ENCODE measurements around the gene NRG4. TPM values are rescaled to one million over a fixed set of nuclear protein-coding genes. Genes with fewer than 3 reads are reported as not detected.

NRG4 gene
- total and polyA plus RNA-seq, 2 of the 8 experiments (the other 6 are each of a cell fraction or from before 2014, with no cell fraction given), result 0.24 TPM; not detected in 1

DNA sequence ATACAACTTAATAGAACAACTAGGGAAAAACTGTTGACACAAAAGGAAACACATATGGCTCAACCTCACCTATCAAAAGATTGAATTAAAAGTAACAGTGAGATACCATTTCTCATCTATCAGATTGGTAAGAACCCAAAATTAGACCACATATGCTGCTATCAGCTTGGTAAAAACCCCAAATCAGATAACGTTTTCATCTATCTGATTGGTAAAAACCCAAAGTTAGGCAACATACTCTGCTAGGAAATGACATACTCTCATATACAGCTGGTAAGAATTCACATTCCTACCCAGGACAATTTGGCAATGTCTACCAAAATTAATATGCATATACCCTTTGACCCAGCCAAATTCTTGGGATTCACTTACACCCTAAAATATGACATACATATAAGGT is 26.3 kb downstream of the NRG4 start (continued):
- TF ChIP-seq ATF3 (IDR thresholded peaks at IDR 0.05; ENCODE audit: insufficient read depth, low read depth, low read length) (no peak), CTBP2 (IDR thresholded peaks at IDR 0.05; ENCODE audit: borderline replicate concordance, insufficient read depth, insufficient read length, low read length) (no peak)
- TF ChIP-seq, protein P1, sequence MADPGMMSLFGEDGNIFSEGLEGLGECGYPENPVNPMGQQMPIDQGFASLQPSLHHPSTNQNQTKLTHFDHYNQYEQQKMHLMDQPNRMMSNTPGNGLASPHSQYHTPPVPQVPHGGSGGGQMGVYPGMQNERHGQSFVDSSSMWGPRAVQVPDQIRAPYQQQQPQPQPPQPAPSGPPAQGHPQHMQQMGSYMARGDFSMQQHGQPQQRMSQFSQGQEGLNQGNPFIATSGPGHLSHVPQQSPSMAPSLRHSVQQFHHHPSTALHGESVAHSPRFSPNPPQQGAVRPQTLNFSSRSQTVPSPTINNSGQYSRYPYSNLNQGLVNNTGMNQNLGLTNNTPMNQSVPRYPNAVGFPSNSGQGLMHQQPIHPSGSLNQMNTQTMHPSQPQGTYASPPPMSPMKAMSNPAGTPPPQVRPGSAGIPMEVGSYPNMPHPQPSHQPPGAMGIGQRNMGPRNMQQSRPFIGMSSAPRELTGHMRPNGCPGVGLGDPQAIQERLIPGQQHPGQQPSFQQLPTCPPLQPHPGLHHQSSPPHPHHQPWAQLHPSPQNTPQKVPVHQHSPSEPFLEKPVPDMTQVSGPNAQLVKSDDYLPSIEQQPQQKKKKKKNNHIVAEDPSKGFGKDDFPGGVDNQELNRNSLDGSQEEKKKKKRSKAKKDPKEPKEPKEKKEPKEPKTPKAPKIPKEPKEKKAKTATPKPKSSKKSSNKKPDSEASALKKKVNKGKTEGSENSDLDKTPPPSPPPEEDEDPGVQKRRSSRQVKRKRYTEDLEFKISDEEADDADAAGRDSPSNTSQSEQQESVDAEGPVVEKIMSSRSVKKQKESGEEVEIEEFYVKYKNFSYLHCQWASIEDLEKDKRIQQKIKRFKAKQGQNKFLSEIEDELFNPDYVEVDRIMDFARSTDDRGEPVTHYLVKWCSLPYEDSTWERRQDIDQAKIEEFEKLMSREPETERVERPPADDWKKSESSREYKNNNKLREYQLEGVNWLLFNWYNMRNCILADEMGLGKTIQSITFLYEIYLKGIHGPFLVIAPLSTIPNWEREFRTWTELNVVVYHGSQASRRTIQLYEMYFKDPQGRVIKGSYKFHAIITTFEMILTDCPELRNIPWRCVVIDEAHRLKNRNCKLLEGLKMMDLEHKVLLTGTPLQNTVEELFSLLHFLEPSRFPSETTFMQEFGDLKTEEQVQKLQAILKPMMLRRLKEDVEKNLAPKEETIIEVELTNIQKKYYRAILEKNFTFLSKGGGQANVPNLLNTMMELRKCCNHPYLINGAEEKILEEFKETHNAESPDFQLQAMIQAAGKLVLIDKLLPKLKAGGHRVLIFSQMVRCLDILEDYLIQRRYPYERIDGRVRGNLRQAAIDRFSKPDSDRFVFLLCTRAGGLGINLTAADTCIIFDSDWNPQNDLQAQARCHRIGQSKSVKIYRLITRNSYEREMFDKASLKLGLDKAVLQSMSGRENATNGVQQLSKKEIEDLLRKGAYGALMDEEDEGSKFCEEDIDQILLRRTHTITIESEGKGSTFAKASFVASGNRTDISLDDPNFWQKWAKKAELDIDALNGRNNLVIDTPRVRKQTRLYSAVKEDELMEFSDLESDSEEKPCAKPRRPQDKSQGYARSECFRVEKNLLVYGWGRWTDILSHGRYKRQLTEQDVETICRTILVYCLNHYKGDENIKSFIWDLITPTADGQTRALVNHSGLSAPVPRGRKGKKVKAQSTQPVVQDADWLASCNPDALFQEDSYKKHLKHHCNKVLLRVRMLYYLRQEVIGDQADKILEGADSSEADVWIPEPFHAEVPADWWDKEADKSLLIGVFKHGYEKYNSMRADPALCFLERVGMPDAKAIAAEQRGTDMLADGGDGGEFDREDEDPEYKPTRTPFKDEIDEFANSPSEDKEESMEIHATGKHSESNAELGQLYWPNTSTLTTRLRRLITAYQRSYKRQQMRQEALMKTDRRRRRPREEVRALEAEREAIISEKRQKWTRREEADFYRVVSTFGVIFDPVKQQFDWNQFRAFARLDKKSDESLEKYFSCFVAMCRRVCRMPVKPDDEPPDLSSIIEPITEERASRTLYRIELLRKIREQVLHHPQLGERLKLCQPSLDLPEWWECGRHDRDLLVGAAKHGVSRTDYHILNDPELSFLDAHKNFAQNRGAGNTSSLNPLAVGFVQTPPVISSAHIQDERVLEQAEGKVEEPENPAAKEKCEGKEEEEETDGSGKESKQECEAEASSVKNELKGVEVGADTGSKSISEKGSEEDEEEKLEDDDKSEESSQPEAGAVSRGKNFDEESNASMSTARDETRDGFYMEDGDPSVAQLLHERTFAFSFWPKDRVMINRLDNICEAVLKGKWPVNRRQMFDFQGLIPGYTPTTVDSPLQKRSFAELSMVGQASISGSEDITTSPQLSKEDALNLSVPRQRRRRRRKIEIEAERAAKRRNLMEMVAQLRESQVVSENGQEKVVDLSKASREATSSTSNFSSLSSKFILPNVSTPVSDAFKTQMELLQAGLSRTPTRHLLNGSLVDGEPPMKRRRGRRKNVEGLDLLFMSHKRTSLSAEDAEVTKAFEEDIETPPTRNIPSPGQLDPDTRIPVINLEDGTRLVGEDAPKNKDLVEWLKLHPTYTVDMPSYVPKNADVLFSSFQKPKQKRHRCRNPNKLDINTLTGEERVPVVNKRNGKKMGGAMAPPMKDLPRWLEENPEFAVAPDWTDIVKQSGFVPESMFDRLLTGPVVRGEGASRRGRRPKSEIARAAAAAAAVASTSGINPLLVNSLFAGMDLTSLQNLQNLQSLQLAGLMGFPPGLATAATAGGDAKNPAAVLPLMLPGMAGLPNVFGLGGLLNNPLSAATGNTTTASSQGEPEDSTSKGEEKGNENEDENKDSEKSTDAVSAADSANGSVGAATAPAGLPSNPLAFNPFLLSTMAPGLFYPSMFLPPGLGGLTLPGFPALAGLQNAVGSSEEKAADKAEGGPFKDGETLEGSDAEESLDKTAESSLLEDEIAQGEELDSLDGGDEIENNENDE (IDR thresholded peaks at IDR 0.05; ENCODE audit: insufficient replicate concordance, low read length), result no peak
